OCI-LY1 (cell line): Measurements from ENCODE around the gene UMPS.
"Not testable (repeated sequence)": the region's sequence is repeated elsewhere in the genome, so short reads cannot be mapped to it uniquely, and the experiment has no call there.

Experiments used
- H2AFZ ChIP-seq: fragments of 200-600 bp; sonication (generic), shearing (Covaris generic); 2 replicates; pipeline ENCODE4 v1.6.0; 2014; ENCODE audit warnings: antibody characterized with exemption, mild to moderate bottlenecking, low read length
- H3F3A ChIP-seq: fragments of 200-600 bp; sonication (generic), shearing (Covaris generic); 2 replicates; pipeline ENCODE4 v1.6.0; 2014; ENCODE audit warnings: mild to moderate bottlenecking, antibody characterized with exemption, low read length, moderate library complexity; ENCODE audit not compliant: insufficient read depth
- H3K27ac ChIP-seq: fragments of 200-600 bp; sonication (generic); 2 replicates; pipeline ENCODE4 v1.5.1; 2014; ENCODE audit warnings: low read length, mixed run types, mild to moderate bottlenecking, low read depth; ENCODE audit not compliant: poor library complexity, severe bottlenecking
- H3K27me3 ChIP-seq: fragments of 200-600 bp; sonication (generic); 2 replicates; pipeline ENCODE4 v1.6.0; 2014; ENCODE audit warnings: antibody characterized with exemption, mild to moderate bottlenecking, low read length, moderate library complexity; ENCODE audit not compliant: insufficient read depth
- H3K36me3 ChIP-seq: fragments of 200-600 bp; sonication (generic); 2 replicates; pipeline ENCODE4 v1.6.1; 2014; ENCODE audit warnings: mild to moderate bottlenecking, antibody characterized with exemption, low read length, moderate library complexity, mixed read lengths; ENCODE audit not compliant: insufficient read depth
- H3K4me1 ChIP-seq: fragments of 200-600 bp; sonication (generic); 2 replicates; pipeline ENCODE4 v1.5.1; 2014; ENCODE audit warnings: mild to moderate bottlenecking, low read length, moderate library complexity; ENCODE audit not compliant: insufficient read depth, severe bottlenecking
- H3K4me2 ChIP-seq: fragments of 200-600 bp; sonication (generic), shearing (Covaris generic); 2 replicates; pipeline ENCODE4 v1.6.1; 2014; ENCODE audit warnings: low read length
- H3K4me3 ChIP-seq: fragments of 200-600 bp; sonication (generic); 2 replicates; pipeline ENCODE4 v1.5.1; 2014; ENCODE audit warnings: low read length, low read depth, mild to moderate bottlenecking, mixed read lengths; ENCODE audit not compliant: poor library complexity, severe bottlenecking
- H3K79me2 ChIP-seq: fragments of 200-600 bp; shearing (Covaris generic); 2 replicates; pipeline ENCODE4 v1.6.1; 2016; ENCODE audit warnings: mixed run types, low read length, mixed read lengths; ENCODE audit not compliant: insufficient read depth
- H3K9ac ChIP-seq: fragments of 200-600 bp; sonication (generic), shearing (Covaris generic); 2 replicates; pipeline ENCODE4 v1.6.1; 2014; ENCODE audit warnings: mild to moderate bottlenecking, low read length, mixed read lengths
- H3K9me2 ChIP-seq: fragments of 200-600 bp; sonication (generic), shearing (Covaris generic); 2 replicates; pipeline ENCODE4 v1.6.1; 2014; ENCODE audit warnings: low read depth, mild to moderate bottlenecking, low read length, mixed read lengths
- H3K9me3 ChIP-seq: fragments of 200-600 bp; shearing (Covaris generic); 2 replicates; pipeline ENCODE4 v1.6.1; 2014; ENCODE audit warnings: low read length, mixed read lengths
- H4K20me1 ChIP-seq: fragments of 200-600 bp; sonication (generic), shearing (Covaris generic); 2 replicates; pipeline ENCODE4 v1.6.0; 2016; ENCODE audit warnings: mild to moderate bottlenecking, low read length; ENCODE audit not compliant: insufficient read depth
- CTCF ChIP-seq: fragments of 200-600 bp; sonication (generic), shearing (Covaris generic); IDR thresholded peaks from 2 replicates; pipeline ENCODE4 v1.5.1; 2017; ENCODE audit warnings: mild to moderate bottlenecking, antibody characterized with exemption, low read length, moderate library complexity, mixed read lengths
- EZH2 ChIP-seq: fragments of 200-600 bp; sonication (generic), shearing (Covaris generic); IDR thresholded peaks from 2 replicates; pipeline ENCODE4 v1.8.0; 2017; ENCODE audit warnings: borderline replicate concordance, mixed run types, mild to moderate bottlenecking, antibody characterized with exemption, low read length, moderate library complexity, mixed read lengths

Gene UMPS

GRCh38 chr3:124747111-124747981 is 17.1 kb downstream of the UMPS start:
- no peak overlapping the region for H3K4me3 ChIP-seq
- no peaks in the 10 kb centered on the region for H4K20me1 ChIP-seq
- H3K36me3 ChIP-seq, result peaks cover 44% of the 10 kb centered on the region
- no peaks in the 10 kb centered on the region for H3K9me2 ChIP-seq
- no peaks in the 10 kb centered on the region for H3F3A ChIP-seq
- H3K27ac ChIP-seq, result no peak overlapping the region
- no peak overlapping the region for H2AFZ ChIP-seq
- no peaks in the 10 kb centered on the region for H3K27me3 ChIP-seq
- no peaks in the 10 kb centered on the region for H3K79me2 ChIP-seq
- TF ChIP-seq CTCF (no peak), EZH2 (no peak)
- H3K4me1 ChIP-seq, result no peaks in the 10 kb centered on the region
- no peak overlapping the region for H3K9ac ChIP-seq
- H3K4me2 ChIP-seq, result no peak overlapping the region
- H3K9me3 ChIP-seq, result no peaks in the 10 kb centered on the region

DNA sequence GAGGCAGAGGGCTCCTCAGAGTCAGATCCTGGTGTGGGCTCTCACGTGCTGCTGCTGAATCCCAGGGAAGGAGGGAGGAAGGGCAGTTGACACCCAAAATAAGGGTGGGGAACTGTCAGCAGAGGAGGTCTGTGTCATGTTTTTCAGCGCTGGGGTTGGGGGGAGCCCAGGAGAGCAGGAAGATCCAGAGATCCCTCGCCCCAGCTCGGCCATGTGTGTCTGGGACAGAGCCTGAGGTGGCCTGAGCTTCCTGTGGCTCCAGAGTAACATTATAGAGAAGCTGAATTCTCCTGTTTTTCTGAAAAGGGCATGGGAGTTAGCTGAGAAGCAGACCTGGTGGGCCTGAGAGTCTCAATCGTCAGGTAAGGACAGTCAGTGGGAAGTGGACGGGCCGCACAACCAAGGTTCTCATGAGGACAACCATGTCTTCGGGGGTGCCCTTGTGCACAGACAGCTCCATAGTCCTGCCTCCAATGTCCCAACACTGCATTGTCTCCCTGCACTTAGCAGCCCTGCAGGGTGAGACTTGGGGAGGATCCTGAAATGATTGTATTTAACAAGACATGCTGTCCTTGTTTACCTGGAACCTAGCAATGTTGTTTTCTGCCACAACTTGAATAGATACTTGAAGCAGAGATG is 18.4 kb downstream of the UMPS start:
- Histone ChIP-seq H4K20me1 (no peaks in the 10 kb centered on the region), H2AFZ (no peak overlapping the region), H3K27ac (no peak overlapping the region), H3K4me1 (no peaks in the 10 kb centered on the region), H3K79me2 (no peaks in the 10 kb centered on the region), H3K9me3 (no peaks in the 10 kb centered on the region), H3K27me3 (no peaks in the 10 kb centered on the region), H3K4me3 (no peak overlapping the region), H3K9me2 (no peaks in the 10 kb centered on the region), H3K4me2 (no peak overlapping the region), H3K36me3 (peaks cover 36% of the 10 kb centered on the region), H3F3A (no peaks in the 10 kb centered on the region), H3K9ac (no peak overlapping the region)
- TF ChIP-seq EZH2 (no peak), CTCF (no peak)

- H3K9me2 ChIP-seq, H3K9ac ChIP-seq, H3K27ac ChIP-seq, H3K4me3 ChIP-seq, H3F3A ChIP-seq, H3K79me2 ChIP-seq, H2AFZ ChIP-seq, H3K27me3 ChIP-seq, H3K9me3 ChIP-seq, H3K4me1 ChIP-seq, H4K20me1 ChIP-seq, H3K4me2 ChIP-seq: not testable (repeated sequence)
- H3K36me3 ChIP-seq, result peaks cover 24% of the 10 kb centered on the region
These were observed 19.6 kb downstream of the UMPS start for GRCh38 chr3:124749877-124750276.
